ENCODE results near the gene CYB561D2.

CYB561D2 gene

DNA sequence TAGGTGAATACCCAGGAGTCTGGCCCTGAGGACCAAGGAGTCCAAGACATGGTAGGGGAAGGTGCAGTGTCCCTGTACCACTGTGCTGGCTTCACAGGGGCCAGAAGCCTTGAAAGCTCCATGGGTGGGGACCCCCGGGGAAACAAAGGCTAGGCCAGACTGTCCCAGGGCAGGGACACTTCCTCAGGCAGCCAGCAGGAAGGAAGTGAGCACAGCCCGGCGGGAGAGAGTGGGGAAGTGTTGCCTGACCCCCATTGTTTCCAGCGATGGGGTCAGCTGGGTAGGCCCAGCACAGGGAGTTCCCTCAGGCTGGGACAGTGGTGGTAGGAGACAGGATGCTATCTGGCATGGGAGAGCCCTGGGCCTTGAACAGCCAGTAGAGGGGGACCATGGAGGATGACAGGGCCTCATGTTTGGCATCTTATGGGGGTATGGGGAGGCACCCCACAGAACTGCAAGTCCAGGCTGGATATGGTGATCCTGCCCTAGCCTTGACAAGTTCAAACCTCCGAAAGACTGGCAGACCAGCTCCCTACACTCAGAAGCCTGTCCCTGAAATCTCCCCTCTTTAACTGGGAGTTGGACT lies 27.0 kb upstream of the CYB561D2 start:
- DNase-seq: no peak

DNA sequence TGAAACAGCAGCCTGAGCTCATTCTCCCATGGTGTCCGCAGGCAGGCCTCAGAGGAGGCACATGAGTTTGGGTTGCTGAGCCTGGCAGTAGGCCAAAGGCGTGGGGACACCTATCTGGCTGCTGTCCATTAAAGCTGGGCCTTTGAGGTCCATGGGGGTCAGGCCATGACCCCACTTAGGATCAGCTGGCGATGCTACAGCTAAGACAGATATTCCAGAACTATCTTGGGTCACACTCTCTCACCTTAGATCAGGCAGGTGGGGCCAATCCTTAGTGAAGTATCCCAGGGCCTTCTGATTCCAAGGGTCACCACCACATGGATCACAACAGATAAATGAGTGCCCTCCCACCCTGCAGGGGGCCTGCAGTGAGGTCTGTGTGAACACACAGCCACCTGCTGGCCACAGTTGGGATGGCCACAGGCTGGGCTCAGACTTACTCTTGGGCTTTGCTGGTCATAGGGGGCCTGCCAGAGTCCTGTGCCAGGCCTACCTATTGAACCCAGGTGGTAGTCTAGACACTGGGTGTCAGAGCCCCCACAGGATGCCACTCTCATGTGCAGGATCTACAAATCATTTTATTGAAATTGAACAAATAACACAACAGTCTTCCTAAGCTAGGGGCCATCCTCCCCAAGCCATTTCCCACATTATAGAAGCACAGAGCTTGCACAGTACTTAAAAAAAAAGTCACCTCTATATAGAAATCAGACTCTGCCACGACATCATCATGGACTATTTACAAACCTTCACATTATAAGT lies 26.1 kb upstream of the CYB561D2 start:
- DNase-seq: peak; percentile 54

DNA sequence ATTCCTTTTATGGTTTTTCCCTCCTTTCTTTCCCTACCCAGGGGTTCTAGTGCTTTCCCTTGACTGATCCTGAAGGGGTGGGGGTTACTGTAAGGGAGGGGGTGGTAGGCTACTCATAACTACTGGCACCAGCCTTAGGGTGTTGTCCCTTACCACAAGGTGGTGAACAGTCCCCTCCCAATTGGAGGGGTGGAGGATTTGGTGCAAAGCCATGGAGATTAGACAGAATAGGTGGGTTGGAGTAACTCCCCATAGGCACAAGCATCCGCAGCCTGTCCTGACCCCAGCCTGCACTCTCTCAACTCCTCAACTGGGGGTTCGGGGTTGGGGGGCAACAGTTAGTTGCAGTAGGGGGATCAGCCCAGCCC lies 25.6 kb upstream of the CYB561D2 start:
- no peak for DNase-seq

DNA sequence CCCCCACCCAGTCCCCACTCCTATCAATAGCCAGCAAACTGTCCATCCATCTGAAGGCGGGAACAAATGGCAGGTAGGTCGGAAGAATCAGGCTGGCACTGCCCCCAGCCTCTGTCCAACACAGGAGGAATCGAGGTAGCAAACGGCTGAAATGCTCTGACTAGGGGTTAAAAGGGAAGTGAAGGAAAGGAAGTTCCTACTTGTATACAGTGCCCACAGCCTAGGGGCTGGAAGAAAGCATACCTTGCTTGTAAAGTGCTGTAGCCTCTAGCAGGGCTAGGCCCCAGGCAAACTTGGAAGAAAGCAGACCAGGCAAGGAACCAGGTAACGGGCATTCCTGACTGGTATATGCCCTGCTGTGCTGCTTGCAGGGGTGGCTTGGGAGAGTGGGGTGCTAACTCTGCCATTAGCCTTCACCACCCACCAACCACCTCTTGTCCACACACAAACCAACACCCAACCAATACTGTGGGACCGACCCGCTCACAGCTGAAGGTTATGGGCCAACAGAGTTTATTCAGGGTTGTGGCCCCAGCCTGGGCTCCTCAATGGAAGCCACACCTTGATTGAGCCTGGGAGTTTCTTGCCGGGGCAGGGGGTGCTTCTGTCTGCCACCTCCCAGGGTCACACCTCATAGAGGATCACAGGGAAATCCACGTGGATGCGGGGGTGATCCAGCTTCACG lies 25.0 kb upstream of the CYB561D2 start:
- DNase-seq: no peak

GRCh38 chr3:50326182-50326541 lies 24.5 kb upstream of the CYB561D2 start:
- DNase-seq: no peak

GRCh38 chr3:50327129-50327528 lies 23.5 kb upstream of the CYB561D2 start:
- DNase-seq: no peak

DNA sequence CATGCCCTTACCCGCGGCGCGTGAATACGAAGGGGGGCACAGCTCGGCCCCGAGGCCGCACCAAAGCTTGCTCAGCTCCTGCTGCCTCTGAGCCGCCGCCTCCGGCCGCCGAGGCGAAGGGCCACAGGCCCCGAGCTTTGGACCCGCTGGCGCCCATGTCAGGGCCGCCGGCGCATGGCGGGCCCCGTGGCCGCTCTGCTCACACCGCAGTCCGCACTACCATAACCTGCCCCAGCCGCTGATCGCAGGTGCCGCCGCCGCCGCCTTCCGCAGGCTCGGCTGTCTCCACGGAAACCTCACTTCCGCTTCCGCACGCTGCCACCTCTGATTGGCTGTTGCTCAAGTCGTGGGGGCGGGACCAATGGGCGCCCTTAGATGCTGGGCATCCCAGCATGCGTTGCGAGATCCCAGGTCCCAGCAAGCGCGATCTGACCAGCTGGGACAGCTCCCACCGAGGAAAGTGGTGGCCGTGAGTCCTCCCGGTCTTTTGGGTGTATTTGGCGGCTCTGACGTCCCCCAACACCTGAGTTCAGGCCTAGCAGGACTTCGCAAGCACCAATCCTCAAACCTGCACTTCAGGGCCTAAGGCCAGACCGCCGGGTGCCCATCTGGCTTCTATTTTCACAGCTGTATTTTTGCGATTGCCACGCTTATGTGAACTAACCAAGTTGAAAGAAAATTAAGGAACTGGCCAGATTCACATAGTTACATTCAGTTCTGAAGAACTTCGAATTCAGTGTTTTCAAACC lies 22.5 kb upstream of the CYB561D2 start, which contains the start of gene TUSC2:
Gene TUSC2, minus strand, starts transcription at position 281 of the 749 bp plus-strand sequence. Its CDS starts 124 bp downstream, at position 157.
- DNase-seq: peak; percentile 95

GRCh38 chr3:50330330-50330729 lies 20.3 kb upstream of the CYB561D2 start:
- DNase-seq: no peak

- DNase-seq: no peak
These were observed 19.2 kb upstream of the CYB561D2 start for GRCh38 chr3:50331364-50331907.

DNA sequence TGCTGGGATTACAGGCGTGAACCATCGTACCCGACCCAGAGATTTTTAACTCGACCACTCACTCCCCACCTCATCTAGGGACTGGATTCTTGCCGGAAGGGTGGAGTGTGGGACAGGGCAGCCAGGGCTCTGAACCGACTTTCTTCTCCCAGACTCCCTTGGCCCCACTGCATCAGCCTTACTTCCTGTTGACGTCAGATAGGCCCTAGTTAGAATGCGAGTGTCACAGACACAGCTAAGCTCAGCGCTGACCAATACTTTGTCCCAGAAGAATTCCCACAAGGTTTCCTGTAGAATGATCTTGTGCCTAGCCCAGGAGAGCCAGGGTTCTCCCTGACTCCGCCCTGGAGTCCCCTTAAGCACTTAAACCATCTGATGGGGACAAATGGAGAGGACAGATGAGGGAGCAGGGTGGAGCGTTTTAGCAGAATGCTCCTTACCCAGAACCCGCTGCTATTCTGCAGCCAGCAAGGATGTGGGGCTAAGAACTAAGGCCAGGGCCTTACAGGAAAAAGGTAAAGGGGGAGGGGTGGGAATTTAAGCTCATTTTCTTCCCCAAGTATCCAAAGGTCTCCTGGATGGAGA lies 16.8 kb upstream of the CYB561D2 start:
- DNase-seq: no peak

DNA sequence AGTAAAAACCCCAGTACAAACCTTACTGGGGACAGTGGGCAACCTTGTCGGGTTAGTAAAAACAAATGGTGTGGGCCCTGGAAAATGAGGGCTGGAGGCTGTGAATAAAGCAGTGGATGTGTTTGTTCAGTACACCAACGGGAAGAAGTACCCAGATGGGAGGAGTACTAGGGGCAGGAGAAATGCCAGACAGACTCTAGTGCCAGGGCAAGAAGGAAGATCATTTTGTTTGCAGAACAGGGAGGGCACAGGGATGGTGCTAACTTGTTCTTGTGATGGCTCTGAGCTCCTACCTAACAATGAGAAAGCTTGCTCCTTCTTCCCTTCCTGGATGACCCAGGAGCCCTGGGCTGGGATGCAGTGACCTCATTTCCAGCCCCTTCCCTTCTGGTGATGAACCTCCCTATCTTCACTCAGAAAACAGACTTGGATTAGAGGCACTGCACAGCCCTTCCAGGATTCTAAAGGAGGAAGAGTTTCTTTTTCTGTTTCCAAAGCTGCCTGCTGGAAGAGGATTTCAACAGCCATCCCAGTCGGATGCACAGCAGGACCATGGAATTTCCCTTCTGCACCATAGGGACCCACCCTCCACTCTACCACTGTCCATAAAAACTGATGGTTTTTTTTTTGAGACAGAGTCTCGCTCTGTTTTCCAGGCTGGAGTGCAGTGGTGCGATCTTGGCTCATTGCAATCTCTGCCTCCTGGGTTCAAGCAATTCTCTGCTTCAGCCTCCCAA lies 16.2 kb upstream of the CYB561D2 start:
- DNase-seq: no peak

DNA sequence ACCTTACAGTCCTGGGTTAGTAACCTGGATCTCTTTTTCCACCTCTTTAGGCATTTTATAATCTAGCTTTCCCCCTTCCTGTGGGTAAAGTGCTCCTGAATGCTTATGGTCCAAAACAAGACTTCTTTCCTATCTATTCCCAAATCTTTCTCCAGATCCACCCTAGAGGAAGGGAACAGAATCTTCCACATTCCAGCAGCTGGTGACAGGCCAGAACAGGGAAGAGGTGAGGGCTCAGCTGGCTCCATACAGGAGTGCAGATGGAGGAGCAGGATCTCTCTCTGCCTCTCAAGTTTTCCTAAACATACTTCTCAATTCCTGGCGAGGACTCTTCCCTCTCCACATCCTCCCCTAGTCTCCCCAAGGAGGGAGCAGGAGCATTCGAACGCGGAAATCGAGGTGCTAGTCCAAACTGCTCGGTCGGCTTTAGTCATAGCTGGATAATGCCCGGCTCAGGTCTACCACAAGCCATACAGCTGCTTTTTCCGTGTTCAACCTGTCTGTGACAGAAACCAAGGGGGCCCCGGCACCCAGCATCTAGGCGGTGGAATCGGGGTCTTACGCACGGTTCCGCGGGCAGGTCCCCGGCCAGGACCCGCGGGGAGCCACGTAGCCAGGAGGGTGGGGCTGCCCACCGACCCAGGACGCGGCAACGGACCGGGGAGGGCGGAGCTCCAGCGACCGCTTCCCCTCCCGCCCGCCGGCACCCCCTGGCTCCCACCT lies 14.0 kb upstream of the CYB561D2 start:
- no peak for DNase-seq

GRCh38 chr3:50337175-50337861 lies 13.3 kb upstream of the CYB561D2 start:
- peak; percentile 97 for DNase-seq

DNA sequence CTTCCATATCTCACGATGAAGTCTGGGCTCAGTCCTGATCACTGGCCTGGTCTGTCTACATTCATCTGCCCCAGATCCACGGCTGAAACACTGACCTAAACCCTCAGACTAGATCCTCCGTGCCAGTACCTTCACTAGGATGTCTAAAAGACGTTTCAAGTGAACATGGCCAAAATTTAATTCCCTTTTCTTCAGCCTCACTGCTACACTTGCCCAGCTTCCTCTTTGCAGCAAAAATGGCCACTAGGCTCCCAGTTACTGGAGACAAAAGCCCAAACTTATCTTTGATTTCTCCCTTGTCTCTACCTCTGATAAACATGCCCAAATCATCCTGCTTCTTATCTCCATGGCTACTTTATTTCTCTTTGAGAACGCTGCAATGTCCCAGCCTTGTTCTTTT lies 11.7 kb upstream of the CYB561D2 start:
- DNase-seq: no peak

DNA sequence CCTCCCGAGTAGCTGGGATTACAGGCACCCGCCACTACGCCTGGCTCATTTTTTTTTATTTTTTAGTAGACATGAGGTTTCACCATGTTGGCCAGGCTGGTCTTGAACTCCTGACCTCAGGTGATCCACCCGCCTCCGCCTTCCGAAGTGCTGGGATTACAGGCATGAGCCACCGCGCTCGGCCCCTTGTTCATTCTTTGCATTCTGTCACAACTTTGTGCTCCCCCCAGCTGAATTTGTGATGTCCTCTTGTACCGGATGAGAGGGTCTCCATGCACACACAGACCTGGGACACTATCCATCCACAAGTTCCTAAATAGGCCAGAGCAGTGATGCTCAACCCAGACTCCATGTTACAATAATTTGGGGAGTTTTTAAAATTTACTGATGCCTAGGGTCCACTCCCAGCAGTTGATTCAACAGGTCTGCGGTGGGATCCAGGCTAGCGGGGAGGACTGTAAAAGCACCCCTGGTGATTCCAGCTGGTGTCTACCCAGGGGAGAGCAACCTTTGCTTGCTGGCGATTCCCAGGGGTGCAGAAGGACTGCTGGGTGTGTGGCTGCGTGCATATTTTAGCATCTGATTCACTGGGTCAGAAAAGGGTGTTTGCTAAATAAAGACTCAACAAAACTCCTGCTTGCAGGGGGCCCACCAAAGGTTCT lies 11.0 kb upstream of the CYB561D2 start:
- DNase-seq: no peak

GRCh38 chr3:50340147-50340447 lies 10.6 kb upstream of the CYB561D2 start:
- DNase-seq: no peak

DNA sequence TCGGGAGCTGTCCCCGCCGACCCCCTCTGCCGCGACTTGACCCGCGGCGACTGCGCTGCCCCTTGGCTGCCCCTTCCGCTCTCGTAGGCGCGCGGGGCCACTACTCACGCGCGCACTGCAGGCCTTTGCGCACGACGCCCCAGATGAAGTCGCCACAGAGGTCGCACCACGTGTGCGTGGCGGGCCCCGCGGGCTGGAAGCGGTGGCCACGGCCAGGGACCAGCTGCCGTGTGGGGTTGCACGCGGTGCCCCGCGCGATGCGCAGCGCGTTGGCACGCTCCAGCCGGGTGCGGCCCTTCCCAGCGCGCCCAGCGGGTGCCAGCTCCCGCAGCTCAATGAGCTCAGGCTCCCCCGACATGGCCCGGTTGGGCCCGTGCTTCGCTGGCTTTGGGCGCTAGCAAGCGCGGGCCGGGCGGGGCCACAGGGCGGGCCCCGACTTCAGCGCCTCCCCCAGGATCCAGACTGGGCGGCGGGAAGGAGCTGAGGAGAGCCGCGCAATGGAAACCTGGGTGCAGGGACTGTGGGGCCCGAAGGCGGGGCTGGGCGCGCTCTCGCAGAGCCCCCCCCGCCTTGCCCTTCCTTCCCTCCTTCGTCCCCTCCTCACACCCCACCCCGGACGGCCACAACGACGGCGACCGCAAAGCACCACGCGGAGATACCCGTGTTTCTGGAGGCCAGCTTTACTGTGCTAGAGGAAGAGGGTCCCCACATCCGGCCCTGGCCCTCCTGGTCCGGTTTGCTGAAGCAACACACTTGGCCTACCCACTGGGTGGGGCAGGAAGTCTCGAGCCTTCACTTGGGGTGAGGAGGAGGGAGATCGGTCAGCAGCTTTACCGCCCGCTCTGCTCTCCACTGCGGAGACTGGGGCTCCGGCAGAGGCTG lies 10.0 kb upstream of the CYB561D2 start, which contains the start of gene RASSF1:
Gene RASSF1, minus strand, starts transcription at position 389 of the 882 bp plus-strand sequence. Its CDS starts 31 bp downstream, at position 358.
- peak; percentile 60 for DNase-seq

GRCh38 chr3:50341537-50341936 lies 9.1 kb upstream of the CYB561D2 start:
- DNase-seq: no peak

- no peak for DNase-seq
These were observed 8.5 kb upstream of the CYB561D2 start for GRCh38 chr3:50341996-50342650.
